MG63 (cell line): ENCODE results near the gene IFNL1. TPM values are rescaled to one million over a fixed set of nuclear protein-coding genes. Genes with fewer than 3 reads are reported as not detected.
"Not testable (repeated sequence)": the region's sequence is repeated elsewhere in the genome, so short reads cannot be mapped to it uniquely, and the experiment has no call there.

Experiments
- DNase-seq: peaks from one replicate; pipeline ENCODE4 v3.0.0-alpha.2; 2020
- H3K27me3 ChIP-seq: fragments of 250-450 bp; sonication (Bioruptor Pico); 2 replicates; pipeline ENCODE4 v1.5.1; 2020; ENCODE audit warnings: mild to moderate bottlenecking, moderate library complexity
- H3K36me3 ChIP-seq: fragments of 250-450 bp; sonication (Bioruptor Pico); 2 replicates; pipeline ENCODE4 v1.5.1; 2020; ENCODE audit warnings: mild to moderate bottlenecking, moderate library complexity
- H3K4me3 ChIP-seq: fragments of 250-450 bp; sonication (Bioruptor Pico); 2 replicates; pipeline ENCODE4 v1.5.1; 2020; ENCODE audit warnings: mild to moderate bottlenecking, moderate library complexity
- H3K9me3 ChIP-seq: fragments of 250-450 bp; sonication (Bioruptor Pico); 2 replicates; pipeline ENCODE4 v1.5.1; 2020; ENCODE audit warnings: mild to moderate bottlenecking, moderate library complexity
- total RNA-seq: library from RNA; depleted of rRNA; stranded (reverse); fragments of >200 nt; shearing (Covaris generic); gene quantifications from 2 replicates; pipeline ENCODE4 v1.2.3, GENCODE V29; 2014; ENCODE audit warnings: low replicate concordance; rRNA removed

The IFNL1 gene
- total RNA-seq, 1 experiment from 2014 or later: not detected

DNA sequence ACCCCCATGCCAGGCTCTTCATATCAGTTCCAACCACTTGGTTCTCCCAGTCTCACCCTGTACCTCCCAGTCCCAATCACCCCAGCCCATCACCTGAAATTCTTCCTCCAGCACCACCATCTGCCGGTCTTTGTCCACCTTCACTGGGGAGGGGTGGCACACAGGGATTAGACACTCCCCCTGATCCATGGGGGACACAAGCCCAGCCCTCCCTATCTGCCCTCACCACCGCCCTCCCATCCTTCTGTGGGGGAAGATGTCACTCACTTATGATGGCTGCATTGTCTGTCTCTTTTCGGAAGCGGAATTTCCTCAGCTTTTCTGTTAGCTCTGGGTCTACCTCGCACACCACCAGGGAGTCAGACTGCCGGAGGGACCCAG, 39.0 kb downstream of the IFNL1 start:
- H3K4me3 ChIP-seq: no peak overlapping the region
- no peaks in the 10 kb centered on the region for H3K36me3 ChIP-seq
- no peak for DNase-seq
- no peaks in the 10 kb centered on the region for H3K9me3 ChIP-seq
- H3K27me3 ChIP-seq: no peaks in the 10 kb centered on the region

DNA sequence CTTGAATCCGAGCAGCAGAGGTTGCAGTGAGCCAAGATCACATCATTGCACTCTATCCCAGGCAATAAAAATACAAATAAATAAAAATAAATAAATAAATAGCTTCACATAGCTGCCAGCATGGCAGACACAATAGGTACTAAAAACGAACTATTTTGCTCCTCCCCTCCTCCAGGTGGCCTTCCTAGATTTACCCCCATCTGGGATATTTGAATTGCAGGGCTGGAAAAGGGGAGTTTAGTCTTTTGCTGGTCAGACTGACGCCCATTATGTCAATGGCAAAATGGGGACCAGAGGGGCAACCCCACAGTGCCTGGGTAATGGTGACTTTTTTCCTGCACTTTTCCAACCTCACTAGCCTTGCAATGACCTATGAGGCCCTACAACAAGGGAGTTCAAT, 40.3 kb downstream of the IFNL1 start:
- DNase-seq: no peak
- Histone ChIP-seq H3K9me3 (no peaks in the 10 kb centered on the region), H3K27me3 (no peaks in the 10 kb centered on the region), H3K36me3 (no peaks in the 10 kb centered on the region), H3K4me3 (no peak overlapping the region)

DNA sequence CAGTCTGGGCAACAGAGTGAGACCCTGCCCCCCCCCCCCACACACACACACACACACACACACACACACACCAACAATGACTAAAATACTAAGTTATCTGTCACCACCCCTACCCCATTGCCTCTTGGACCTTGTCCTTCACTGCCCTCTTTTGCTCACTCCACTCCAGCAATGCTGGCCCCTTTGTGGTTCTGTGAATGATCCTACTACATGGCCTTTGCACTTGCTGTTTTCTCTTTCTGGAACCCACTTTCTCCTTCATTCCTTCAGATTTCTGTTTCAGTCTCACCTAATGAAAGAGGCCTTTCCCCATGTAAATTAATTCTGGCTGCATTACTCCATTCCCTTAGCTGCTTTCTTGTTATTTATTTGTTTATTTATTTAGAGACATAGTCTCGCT, 43.5 kb downstream of the IFNL1 start:
- Histone ChIP-seq H3K4me3 (no peak overlapping the region), H3K36me3 (peaks cover 10% of the 10 kb centered on the region), H3K9me3 (no peaks in the 10 kb centered on the region), H3K27me3 (no peaks in the 10 kb centered on the region)
- DNase-seq: no peak

DNA sequence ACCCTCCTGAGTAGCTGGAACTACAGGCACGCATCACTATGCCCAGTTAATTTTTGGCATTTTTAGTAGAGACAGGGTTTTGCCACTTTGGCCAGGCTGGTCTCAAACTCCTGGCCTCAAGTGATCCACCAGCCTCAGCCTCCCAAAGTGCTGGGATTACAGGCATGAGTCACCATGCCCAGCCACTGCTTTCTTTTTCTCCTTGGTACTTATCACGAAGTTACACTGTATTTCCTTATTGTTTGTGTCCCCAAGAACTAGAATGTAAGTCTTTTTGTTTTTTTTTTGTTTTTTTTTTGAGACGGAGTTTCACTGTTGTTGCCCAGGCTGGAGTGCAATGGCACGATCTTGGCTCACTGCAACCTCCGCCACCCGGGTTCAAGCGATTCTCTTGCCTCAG, 43.9 kb downstream of the IFNL1 start:
- not testable (repeated sequence) for H3K27me3 ChIP-seq, H3K9me3 ChIP-seq, H3K4me3 ChIP-seq
- peaks cover 14% of the 10 kb centered on the region for H3K36me3 ChIP-seq
- peak; percentile 15 for DNase-seq

DNA sequence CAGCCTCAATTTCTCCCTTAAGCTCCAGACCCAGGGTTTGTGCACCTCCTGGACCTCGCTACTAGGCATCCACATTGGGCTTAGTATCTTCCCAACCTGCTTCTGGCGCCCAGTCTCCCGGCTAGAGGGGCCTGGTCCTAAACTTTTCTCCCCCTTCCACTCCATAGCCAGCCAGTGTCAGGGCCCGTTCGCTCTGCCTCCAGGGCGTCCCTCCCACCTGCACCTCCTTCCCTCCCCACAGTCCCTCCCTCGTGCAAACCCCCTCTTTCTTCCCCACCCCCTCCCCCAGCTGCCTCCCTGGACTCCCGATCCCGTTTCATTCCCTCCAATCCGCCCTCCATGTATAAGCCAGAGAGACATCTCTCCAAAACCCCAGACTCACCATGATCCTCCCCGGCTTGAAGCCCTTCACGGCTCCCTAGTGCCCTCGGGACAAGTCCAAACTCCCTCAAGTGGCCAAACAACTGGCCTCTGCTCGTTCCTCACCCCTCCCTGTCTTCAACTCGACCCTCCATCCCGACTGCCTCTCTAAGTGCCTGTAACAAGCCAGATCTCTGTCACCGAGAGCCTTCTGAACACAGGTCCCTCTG, 45.0 kb downstream of the IFNL1 start:
- Histone ChIP-seq H3K36me3 (peaks cover 23% of the 10 kb centered on the region), H3K4me3 (peak overlapping the region; percentile 87), H3K9me3 (no peaks in the 10 kb centered on the region), H3K27me3 (no peaks in the 10 kb centered on the region)
- peak; percentile 25 for DNase-seq

DNA sequence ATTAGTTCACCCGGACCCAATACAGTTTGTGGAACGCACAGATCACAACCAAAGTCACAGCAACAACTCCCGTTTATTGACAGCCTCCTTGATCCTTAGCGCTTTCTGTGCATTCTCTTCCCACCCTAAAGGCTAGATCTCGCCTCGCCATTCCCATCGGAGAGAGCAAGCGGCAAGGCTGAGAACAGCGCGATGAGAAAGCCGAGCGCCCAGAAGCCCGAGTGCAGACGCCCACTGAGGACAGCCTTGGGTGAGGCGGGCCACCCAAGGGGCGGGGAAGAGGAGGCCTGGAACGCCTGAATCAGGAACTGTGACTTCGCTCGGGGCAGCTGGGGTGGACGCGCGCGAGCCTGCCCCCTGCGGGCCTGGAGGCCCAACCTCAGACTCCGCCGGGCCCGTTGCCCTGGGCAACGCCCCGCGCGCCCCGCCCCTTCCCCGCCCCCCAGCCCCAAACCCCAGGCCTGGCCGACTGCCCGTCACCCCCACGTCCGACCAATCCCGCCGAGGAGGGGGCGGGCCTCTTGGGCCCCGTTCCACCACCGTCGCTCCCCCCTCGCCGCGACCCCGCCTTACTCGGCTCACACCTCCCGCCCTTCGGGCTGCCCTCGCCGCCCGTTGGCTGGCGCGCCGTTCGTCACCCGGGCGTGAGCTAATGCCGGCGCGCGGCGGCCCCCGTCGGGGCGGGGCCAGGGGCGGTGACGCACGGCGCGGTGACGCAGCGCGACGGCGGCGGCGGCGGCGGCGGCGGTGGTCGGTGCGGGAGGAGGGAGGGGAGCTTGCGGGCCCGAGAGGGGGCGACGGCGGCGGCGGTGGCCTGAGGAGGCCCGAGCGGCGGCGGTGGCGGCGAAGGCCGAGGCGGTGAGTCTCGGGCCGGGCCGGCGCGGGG, 45.8 kb downstream of the IFNL1 start, which contains the start of gene SAMD4B:
SAMD4B (plus strand) TSS at position 703 of the 886 bp plus-strand sequence. CDS start 14,473 bp downstream, outside the sequence.
- Histone ChIP-seq H3K9me3 (no peaks in the 10 kb centered on the region), H3K36me3 (peaks cover 29% of the 10 kb centered on the region), H3K27me3 (no peaks in the 10 kb centered on the region), H3K4me3 (peak within 1 kb of the TSS; percentile 92)
- DNase-seq: peak; percentile 99

DNA sequence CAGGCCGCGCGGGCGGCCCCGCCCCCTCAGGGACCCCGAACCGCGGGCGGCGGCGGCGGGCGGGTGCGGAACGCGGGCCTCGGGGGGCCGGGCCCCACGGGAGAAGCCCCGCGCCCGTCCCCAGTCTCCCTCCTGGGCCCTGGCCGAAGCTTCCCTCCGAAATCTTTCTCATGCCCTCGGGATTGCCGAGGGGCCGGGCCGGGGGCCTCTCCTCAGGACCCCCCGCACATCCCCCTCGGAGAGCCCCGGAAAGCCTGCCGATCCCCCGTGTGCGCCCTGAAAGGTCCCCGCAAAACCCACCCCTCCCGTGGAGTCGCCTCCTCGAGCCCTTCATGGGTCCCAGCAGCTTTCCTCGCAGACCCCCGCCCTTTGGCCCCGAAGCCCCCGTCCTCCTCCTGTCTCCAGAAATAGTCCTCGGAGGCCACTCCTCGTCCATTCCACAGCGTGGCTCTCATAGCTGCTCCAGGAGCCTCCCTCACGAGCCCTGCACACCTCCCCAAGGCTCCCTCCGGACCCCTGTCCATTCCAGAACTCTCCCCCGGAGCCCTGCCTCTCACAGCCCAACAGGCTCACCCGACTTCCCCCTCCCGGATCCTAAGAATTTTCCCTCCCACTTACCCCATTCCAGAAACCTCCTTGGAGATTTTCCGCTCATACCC, 46.6 kb downstream of the IFNL1 start:
- Histone ChIP-seq H3K4me3 (peak overlapping the region; percentile 92), H3K9me3 (no peaks in the 10 kb centered on the region)
- no peak for DNase-seq

DNA sequence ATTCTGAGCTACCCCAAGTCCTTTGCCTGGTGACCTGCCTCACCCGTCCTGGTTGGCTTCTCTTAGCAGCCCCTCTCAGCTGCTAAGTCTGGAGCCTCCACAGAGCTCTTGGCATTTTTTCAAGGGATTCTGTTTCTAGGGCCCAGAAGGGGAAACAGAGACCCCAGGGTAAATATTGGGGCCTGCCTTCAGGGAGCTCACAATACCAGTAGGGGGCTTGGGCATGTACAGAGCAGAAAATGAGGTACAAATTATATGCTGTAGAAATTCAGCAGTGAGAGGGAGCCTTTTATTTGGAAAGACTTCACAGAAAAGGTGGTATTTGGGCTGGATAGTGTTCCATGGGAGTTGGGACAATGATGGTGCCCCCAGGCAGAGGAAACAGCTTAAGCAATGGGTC, 49.7 kb downstream of the IFNL1 start:
- peaks cover 66% of the 10 kb centered on the region for H3K36me3 ChIP-seq
- H3K4me3 ChIP-seq: no peak overlapping the region
- DNase-seq: no peak
- H3K9me3 ChIP-seq: no peaks in the 10 kb centered on the region
- no peaks in the 10 kb centered on the region for H3K27me3 ChIP-seq

More for the DNA sequence above, 46.6 kb downstream of the IFNL1 start:
- Histone ChIP-seq H3K27me3 (no peaks in the 10 kb centered on the region), H3K36me3 (peaks cover 37% of the 10 kb centered on the region)

DNA sequence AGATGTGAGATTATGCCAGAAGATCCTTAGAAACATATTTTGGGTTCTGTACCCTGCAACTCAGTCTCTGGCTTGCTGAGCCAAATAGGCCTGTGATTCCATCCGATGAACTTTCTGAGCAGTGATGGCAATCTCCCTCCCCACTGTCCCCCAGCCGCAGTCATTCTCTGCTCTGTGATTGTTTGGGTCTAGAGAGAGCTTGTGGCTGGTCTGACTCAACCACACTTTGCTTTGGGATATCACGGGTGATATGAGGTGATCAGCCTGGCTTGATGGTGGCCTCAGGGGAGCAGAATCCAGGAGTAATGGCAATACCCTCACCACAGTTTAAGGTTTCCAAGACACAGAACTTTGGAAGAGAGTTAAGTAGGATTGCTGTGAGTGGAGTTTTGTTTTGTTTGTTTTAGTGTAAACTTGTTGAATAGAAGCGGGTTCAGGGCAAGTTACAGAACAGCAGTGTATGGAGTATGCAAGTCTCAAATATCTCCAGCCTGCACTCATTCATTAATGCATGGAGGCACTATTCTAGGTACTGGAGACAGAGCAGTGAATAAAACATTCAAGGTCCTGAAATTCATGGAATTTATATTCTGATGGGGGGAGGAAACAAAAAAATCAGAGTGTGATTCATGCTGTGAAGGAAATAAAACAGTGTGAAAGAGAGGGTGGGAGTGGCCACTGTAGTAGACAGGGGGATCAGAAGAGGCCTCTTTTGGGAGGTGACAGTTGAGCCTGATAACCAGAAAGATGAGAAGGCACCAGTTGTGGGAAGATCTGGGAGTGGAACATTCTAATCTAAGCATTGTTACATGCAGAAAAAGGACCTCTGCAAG, 51.3 kb downstream of the IFNL1 start:
- Histone ChIP-seq H3K36me3 (peaks cover 82% of the 10 kb centered on the region), H3K9me3 (no peaks in the 10 kb centered on the region), H3K27me3 (no peaks in the 10 kb centered on the region), H3K4me3 (no peak overlapping the region)
- no peak for DNase-seq

Other genes starting within 250 kb of the IFNL1 start
- not detected in 2 replicates for gene ACP7, start 212.0 kb upstream of the IFNL1 start, total RNA-seq
- gene PAK4, start 170.6 kb upstream of the IFNL1 start, total RNA-seq: 3.0 and 8.5 TPM in 2 replicates
- gene NCCRP1, start 99.4 kb upstream of the IFNL1 start, total RNA-seq: not detected in 2 replicates
- gene SYCN, start 92.1 kb upstream of the IFNL1 start, total RNA-seq: not detected in 2 replicates
- not detected in 2 replicates for gene IFNL3, start 51.4 kb upstream of the IFNL1 start, total RNA-seq
- gene IFNL4, start 47.6 kb upstream of the IFNL1 start, total RNA-seq: not detected in 2 replicates
- not detected in 2 replicates for gene IFNL2, start 28.0 kb upstream of the IFNL1 start, total RNA-seq
- 0.07 and 0.23 TPM in 2 replicates for gene LRFN1, start 24.5 kb downstream of the IFNL1 start, total RNA-seq
- not detected in 2 replicates for gene GMFG, start 39.6 kb downstream of the IFNL1 start, total RNA-seq
- gene SAMD4B, start 46.0 kb downstream of the IFNL1 start, total RNA-seq: 27.5 and 37.0 TPM in 2 replicates
- gene PAF1, start 94.7 kb downstream of the IFNL1 start, total RNA-seq: 62.0 and 62.4 TPM in 2 replicates
- gene MED29, start 95.0 kb downstream of the IFNL1 start, total RNA-seq: 18.1 and 26.5 TPM in 2 replicates
- 0.66 and 1.4 TPM in 2 replicates for gene ZFP36, start 110.4 kb downstream of the IFNL1 start, total RNA-seq
- gene PLEKHG2, start 116.3 kb downstream of the IFNL1 start, total RNA-seq: 3.0 and 12.4 TPM in 2 replicates
- gene RPS16, start 139.5 kb downstream of the IFNL1 start, total RNA-seq: 95.9 and 97.8 TPM in 2 replicates
- 55.9 and 102 TPM in 2 replicates for gene SUPT5H, start 149.2 kb downstream of the IFNL1 start, total RNA-seq
- 166 and 218 TPM in 2 replicates for gene TIMM50, start 184.4 kb downstream of the IFNL1 start, total RNA-seq
- gene DLL3, start 202.5 kb downstream of the IFNL1 start, total RNA-seq: 1.7 and 5.6 TPM in 2 replicates
- gene SELENOV, start 218.7 kb downstream of the IFNL1 start, total RNA-seq: not detected in 2 replicates
- gene EID2B, start 236.4 kb downstream of the IFNL1 start, total RNA-seq: 4.0 and 5.5 TPM in 2 replicates
- gene EID2, start 243.8 kb downstream of the IFNL1 start, total RNA-seq: 15.3 and 17.5 TPM in 2 replicates